NCI-H1694 treated with DMSO at 0.1 percent for 48 hours (cell line): Measurements from ENCODE around the gene CTDSP2.

Experiments
- DNase-seq: peaks from one replicate; lab custom pipeline; 2025; lab: John Stamatoyannopoulos, UW

CTDSP2 gene

GRCh38 chr12:57815177-57816000, 31.1 kb downstream of the CTDSP2 start:
- DNase-seq: no peak

DNA sequence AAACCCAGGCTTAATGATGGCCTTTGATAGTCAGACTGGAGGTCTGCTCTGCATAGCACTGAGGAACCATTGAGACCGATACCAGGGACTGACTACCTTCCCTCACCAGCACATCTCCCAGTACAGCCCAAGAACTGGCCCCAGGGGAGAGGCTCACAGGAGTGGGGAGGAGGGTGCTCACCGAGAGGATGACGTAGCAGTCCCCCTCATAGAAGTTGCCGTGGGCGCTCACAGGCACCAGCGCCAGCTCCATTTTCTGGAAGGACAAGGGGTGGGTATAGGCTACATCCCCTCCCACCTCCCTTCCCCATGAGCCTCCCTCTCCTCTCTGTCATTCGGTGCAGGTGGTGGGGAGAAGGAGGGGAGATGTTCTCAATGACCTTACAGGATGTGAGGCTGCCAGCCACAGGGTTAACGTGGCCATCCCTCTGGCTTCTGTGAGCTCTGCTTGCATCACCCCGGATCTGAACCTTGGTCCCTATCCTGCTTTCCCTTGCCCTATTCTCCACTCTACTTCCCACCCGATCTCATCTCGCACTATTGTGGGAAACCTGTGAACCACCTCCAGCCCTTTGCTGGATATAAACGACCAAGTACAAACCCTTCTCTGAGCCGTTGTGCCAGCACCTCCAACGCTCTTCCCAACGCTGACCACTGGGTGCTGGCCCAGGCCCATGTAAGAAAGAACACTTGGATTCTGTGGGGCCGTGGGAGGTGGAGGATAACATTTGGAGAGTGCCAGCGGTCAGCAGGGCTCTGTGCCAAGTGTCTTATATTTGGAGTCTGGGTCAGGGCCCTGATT, 32.4 kb downstream of the CTDSP2 start:
- no peak for DNase-seq

GRCh38 chr12:57813111-57813970, 33.2 kb downstream of the CTDSP2 start:
- no peak for DNase-seq

- no peak for DNase-seq
Observed at GRCh38 chr12:57811028-57811755, 35.3 kb downstream of the CTDSP2 start.

- DNase-seq: no peak
Observed at GRCh38 chr12:57810450-57810849, 36.1 kb downstream of the CTDSP2 start.

GRCh38 chr12:57809425-57809824, 37.1 kb downstream of the CTDSP2 start:
- DNase-seq: no peak

- DNase-seq: no peak
Observed at GRCh38 chr12:57808351-57808750, 38.2 kb downstream of the CTDSP2 start.

DNA sequence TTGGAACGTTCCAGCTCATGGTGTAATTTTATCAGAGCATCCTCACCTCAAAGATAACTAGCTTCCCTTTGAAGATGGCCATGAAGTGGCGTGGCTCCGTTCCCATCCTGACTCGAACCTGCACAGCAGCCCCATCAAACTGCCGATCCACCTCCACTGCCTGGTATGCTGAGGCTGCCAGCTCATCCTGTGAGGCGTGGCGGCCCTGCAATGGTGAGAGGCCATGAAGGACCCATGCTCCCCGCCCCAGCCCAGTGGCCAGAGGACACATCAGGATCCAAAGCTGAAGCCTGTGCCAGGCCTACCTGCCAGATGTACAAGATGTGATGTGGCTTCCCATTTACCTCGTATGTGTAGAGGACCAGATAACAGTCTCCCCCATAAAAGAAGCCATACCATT, 39.2 kb downstream of the CTDSP2 start:
- DNase-seq: no peak

- DNase-seq: no peak
Observed at GRCh38 chr12:57806677-57807076, 39.9 kb downstream of the CTDSP2 start.

DNA sequence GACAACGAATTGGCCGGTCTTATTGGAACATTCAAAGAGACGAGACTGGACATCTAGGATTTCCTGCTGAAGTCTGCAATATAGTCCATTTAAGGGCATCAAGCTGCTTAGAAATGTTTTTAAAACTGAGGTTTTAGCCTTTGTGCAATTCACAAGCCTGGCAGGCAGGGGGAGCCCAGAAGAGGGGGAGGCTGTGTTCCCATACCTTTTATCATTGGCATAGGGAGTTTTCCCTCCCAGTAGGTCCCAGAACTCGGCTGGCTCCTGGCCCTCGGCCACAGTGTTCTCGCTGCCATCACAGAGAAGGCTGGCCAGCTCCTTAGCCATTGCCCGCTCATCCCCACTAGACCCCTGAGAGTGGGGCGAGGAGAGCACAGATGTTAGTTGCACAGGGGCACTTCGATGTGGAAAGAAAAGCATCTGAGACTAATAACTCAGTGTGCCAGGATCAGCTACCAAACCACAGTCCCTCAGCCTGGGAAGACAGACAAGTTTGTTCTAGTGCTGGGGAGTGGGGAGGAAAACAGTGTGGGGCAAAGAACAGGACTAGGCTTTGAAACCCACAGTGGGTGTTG, 43.1 kb downstream of the CTDSP2 start:
- DNase-seq: peak; percentile 29

DNA sequence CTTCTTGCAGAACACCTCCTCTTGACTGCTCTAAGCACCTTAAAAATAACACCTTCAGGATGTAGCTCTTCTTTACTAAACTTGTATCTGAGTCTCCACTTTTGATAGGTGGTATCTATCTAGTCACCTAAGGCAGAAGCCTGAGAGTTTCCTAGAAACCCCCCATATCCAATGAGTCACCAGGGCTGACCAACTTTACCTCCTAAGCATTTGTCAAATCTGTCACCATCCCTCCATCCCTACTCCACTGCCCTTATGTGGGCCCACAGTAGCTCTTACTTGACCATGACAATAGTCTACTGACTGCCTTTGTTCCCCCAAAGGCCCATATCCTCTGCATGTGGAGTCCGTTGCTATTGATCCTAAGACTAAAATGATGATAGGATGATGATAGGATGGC, 43.9 kb downstream of the CTDSP2 start:
- DNase-seq: no peak

- no peak for DNase-seq
Observed at GRCh38 chr12:57800965-57801364, 45.6 kb downstream of the CTDSP2 start.

DNA sequence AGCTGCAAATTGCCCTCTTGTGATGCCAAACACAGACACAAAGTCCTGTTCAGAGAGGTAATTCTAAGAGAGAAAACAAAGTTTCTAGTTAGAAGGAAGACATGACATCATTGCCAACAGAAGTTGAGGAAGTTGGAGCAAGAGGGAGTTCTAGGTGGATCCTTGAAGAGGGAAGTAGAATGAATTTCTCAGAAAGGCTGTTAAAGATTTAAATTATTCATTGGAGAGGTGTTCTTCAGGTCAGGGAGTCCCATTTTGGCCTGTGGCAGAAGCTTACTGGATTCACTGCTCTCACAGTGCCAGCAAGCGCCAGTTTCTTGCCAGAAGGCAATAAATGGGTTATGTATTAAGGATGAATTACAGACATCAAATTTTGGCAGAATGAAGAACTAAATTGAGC, 48.6 kb downstream of the CTDSP2 start:
- DNase-seq: no peak

DNA sequence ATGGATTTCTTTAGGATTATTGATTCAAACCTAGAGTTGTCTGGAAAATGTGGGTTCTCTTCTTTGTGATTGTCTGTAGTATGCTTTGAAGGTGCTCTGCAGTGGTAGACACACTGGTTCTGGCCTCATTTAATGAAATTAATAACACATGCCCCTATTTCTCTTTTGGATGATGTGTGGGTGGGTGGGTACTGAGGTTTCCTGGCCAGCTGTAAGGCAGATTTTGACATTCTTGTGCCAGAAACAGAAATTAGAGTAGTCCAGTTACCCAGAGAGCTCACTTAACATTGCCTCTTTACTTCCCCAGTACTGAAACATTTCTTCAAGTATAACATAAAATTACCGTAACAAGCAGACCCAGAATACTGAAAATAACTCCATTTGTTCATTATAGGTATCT, 49.5 kb downstream of the CTDSP2 start:
- DNase-seq: no peak

DNA sequence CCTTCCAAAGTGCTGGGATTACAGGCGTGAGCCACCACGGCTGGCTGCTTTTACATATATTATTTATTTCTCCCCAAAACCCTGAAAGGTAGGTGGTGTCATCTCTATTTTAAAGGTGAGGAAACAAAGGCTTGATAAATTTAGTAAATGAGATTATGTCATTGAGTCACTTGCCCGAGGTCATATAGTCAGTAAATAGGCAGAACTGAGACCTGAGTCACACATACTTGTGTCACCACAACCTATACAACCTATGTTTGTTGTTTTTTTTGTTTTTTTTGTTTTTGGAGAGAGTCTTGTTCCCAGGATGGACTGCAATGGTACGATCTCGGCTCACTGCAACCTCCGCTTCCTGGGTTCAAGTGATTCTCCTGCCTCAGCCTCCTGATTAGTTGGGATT, 51.2 kb downstream of the CTDSP2 start:
- DNase-seq: no peak

DNA sequence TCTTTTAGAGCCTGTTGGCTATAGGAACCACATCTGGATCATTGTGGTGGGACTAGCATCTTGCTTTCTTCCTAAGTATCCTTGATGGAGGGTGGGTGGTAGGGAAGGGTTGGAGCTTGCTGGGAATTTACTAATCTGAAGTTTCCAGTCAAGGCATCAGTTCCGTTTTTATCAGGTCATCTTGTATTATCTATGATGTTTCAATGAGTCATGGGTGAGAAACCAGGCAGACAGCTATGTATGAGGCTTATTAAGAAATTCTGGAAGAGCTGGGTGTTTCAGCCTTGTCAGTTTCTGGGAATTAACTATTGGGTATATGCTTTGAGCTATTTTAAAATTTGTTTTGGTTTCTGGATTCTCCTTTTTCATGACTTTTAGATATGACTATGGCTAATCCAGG, 52.6 kb downstream of the CTDSP2 start:
- no peak for DNase-seq

- no peak for DNase-seq
Observed at GRCh38 chr12:57783861-57784260, 62.7 kb downstream of the CTDSP2 start.

GRCh38 chr12:57783466-57783801, 63.1 kb downstream of the CTDSP2 start:
- no peak for DNase-seq

GRCh38 chr12:57782608-57783465, 63.7 kb downstream of the CTDSP2 start, which contains the start of gene TSFM:
TSFM (plus strand) TSS chr12:57782787; CDS start chr12:57782802, 15 bp downstream.
- peak; percentile 75 for DNase-seq

DNA sequence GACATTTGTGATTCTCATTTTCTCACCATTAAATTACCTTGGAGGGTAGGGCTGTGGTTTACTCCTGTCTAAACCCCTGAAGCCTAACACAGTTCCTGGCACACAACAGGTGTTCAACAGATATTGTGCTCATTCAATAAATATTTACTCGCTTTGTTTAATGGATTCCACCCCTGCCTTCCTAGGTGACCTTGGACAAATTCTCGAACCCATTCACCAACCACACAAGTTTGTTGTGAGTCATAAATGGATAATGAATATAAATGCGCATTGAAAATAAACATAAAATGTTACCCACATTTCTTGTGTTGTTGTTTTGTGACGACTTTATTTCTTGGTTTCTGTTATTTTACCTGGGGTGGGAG, 64.3 kb downstream of the CTDSP2 start:
- DNase-seq: no peak
